Glomerular visceral epithelial cell (primary cell): ENCODE measurements around the gene SULT1A1.
A peak's percentile ranks its signal among the peaks of the same experiment; 100 is the strongest.
"Not testable (repeated sequence)": the region's sequence is repeated elsewhere in the genome, so short reads cannot be mapped to it uniquely, and the experiment has no call there.

ENCODE experiments used
- DNase-seq: peaks from one replicate; pipeline ENCODE4 v3.0.0-alpha.2; 2016; ENCODE audit errors: extremely low spot score

The SULT1A1 gene

GRCh38 chr16:28608867-28609596 lies 812 bp downstream of the SULT1A1 start:
- DNase-seq, result not testable (repeated sequence)

- DNase-seq, result not testable (repeated sequence)
Observed at GRCh38 chr16:28608496-28608808, 1.4 kb downstream of the SULT1A1 start.

GRCh38 chr16:28607681-28608495 lies 2.0 kb downstream of the SULT1A1 start:
- not testable (repeated sequence) for DNase-seq

- no peak for DNase-seq
Observed at GRCh38 chr16:28607116-28607623, 2.7 kb downstream of the SULT1A1 start.

GRCh38 chr16:28606291-28607115 lies 3.3 kb downstream of the SULT1A1 start:
- no peak for DNase-seq

- no peak for DNase-seq
Observed at GRCh38 chr16:28604186-28604565, 5.7 kb downstream of the SULT1A1 start.

GRCh38 chr16:28603381-28604185 lies 6.3 kb downstream of the SULT1A1 start:
- no peak for DNase-seq

- peak; percentile 15 for DNase-seq
Observed at GRCh38 chr16:28602529-28602928, 7.3 kb downstream of the SULT1A1 start.

GRCh38 chr16:28602062-28602461 lies 7.8 kb downstream of the SULT1A1 start:
- not testable (repeated sequence) for DNase-seq

- DNase-seq, result not testable (repeated sequence)
Observed at GRCh38 chr16:28601589-28601988, 8.3 kb downstream of the SULT1A1 start.

GRCh38 chr16:28600965-28601364 lies 8.9 kb downstream of the SULT1A1 start:
- DNase-seq, result not testable (repeated sequence)

- DNase-seq, result not testable (repeated sequence)
Observed at GRCh38 chr16:28599377-28600285, 10.2 kb downstream of the SULT1A1 start.

- no peak for DNase-seq
Observed at GRCh38 chr16:28597692-28598261, 12.1 kb downstream of the SULT1A1 start.

- DNase-seq, result peak; percentile 32
Observed at GRCh38 chr16:28596840-28597691, 12.8 kb downstream of the SULT1A1 start, which contains the start of gene SULT1A2. Gene SULT1A2, minus strand, starts transcription at chr16:28597050. Its CDS starts 1,120 bp downstream, at chr16:28595930.

- no peak for DNase-seq
Observed at GRCh38 chr16:28596115-28596630, 13.7 kb downstream of the SULT1A1 start.

GRCh38 chr16:28595451-28595850 lies 14.4 kb downstream of the SULT1A1 start:
- not testable (repeated sequence) for DNase-seq

- no peak for DNase-seq
Observed at GRCh38 chr16:28592979-28593553, 16.8 kb downstream of the SULT1A1 start.

GRCh38 chr16:28592511-28592910 lies 17.3 kb downstream of the SULT1A1 start:
- DNase-seq, result no peak
